ENCODE measurements around the gene CDCA5. TPM values are rescaled to one million over a fixed set of nuclear protein-coding genes. Genes with fewer than 3 reads are reported as not detected.

CDCA5 gene
- total RNA-seq, 2 experiments from 2014 or later: 0.77 to 0.84 TPM

- Mint-ChIP-seq H3K9me3 (no peaks in the 10 kb centered on the region), H3K27me3 (no peaks in the 10 kb centered on the region), H3K36me3 (ENCODE audit: low read depth) (no peaks in the 10 kb centered on the region), H3K4me3 (peak overlapping the region; percentile 14), H3K4me1 (ENCODE audit: low read depth) (peaks cover 14% of the 10 kb centered on the region), H3K27ac (peak overlapping the region; percentile 69)
- peak; percentile 84 for ATAC-seq (ENCODE audit: poor library complexity)
- CTCF ChIA-PET: no interaction called here
- Histone ChIP-seq H3K27ac (ENCODE audit: low read depth in 1 of 2, low read length in 2 of 2) (peak overlapping the region; percentile 4 to 24), H3K9me3 (ENCODE audit: control insufficient read depth in 1 of 2, insufficient read depth in 1 of 2, low read length in 2 of 2) (no peaks in the 10 kb centered on the region), H3K36me3 (ENCODE audit: insufficient read depth, low read length) (no peaks in the 10 kb centered on the region), H3K27me3 (ENCODE audit: control insufficient read depth in 1 of 2, insufficient read depth in 2 of 2, low read length in 2 of 2) (no peaks in the 10 kb centered on the region), H3K4me1 (ENCODE audit: insufficient read depth, low read length) (peaks cover 16% of the 10 kb centered on the region), H3K4me3 (ENCODE audit: low read length) (no peak overlapping the region)
- intact Hi-C loops (cut with DNase I, micrococcal nuclease): no loop called here
- POLR2A ChIA-PET: no interaction called here
- peak in 6 of 14 experiments; percentile 9 to 72 (median 45) for DNase-seq
- no peak for TF ChIP-seq CTCF (IDR thresholded peaks at IDR 0.05)
Measured at GRCh38 chr11:65053827-65054508, 29.9 kb downstream of the CDCA5 start.

GRCh38 chr11:65051398-65051858 lies 32.4 kb downstream of the CDCA5 start:
- ChIA-PET POLR2A (no interaction called here), CTCF (interaction anchor here (0.6 to 1.0 kb wide), 2 partner anchors 13 to 37 kb away, joined by 3 to 4 read pairs; partner anchors contain the start of gene ARL2)
- H3K27ac Mint-ChIP-seq: no peak overlapping the region

More at GRCh38 chr11:65051398-65051858, 32.4 kb downstream of the CDCA5 start:
- Mint-ChIP-seq H3K4me1 (ENCODE audit: low read depth) (peaks cover 32% of the 10 kb centered on the region), H3K36me3 (ENCODE audit: low read depth) (peaks cover 1% of the 10 kb centered on the region), H3K27me3 (no peaks in the 10 kb centered on the region), H3K4me3 (no peak overlapping the region), H3K9me3 (no peaks in the 10 kb centered on the region)
- no peak overlapping the region for H3K4me3 ChIP-seq (ENCODE audit: low read length)
- H3K4me1 ChIP-seq (ENCODE audit: insufficient read depth, low read length): peaks cover 34% of the 10 kb centered on the region
- no peaks in the 10 kb centered on the region for H3K27me3 ChIP-seq (ENCODE audit: control insufficient read depth in 1 of 2, insufficient read depth in 2 of 2, low read length in 2 of 2)
- no peak overlapping the region for H3K27ac ChIP-seq (ENCODE audit: low read depth in 1 of 2, low read length in 2 of 2)
- H3K9me3 ChIP-seq (ENCODE audit: control insufficient read depth in 1 of 2, insufficient read depth in 1 of 2, low read length in 2 of 2): no peaks in the 10 kb centered on the region
- no peak for ATAC-seq (ENCODE audit: poor library complexity)
- intact Hi-C loops (cut with DNase I, micrococcal nuclease): no loop called here
- no peaks in the 10 kb centered on the region for H3K36me3 ChIP-seq (ENCODE audit: insufficient read depth, low read length)
- DNase-seq: no peak
- no peak for TF ChIP-seq CTCF (IDR thresholded peaks at IDR 0.05)

Data from CD4-positive, alpha-beta T cell (primary cell).